ENCODE data around the gene KCNJ16.
A peak's percentile ranks its signal among the peaks of the same experiment; 100 is the strongest.

Gene KCNJ16

GRCh38 chr17:70153210-70153609 is 78.2 kb downstream of the KCNJ16 start:
- DNase-seq (ENCODE audit: insufficient read length, low spot score): no peak
- TF ChIP-seq POLR2A (IDR thresholded peaks at IDR 0.05; ENCODE audit: low read depth, low read length) (no peak), PAX5 (IDR thresholded peaks at IDR 0.05; ENCODE audit: insufficient read depth, low read length, severe bottlenecking) (no peak), SPI1 (IDR thresholded peaks at IDR 0.05; ENCODE audit: low read depth, low read length) (no peak), TAF1 (IDR thresholded peaks at IDR 0.05; ENCODE audit: low read depth, low read length) (no peak), POLR2AphosphoS5 (IDR thresholded peaks at IDR 0.05; ENCODE audit: low read depth, low read length) (no peak), POU2F2 (IDR thresholded peaks at IDR 0.05; ENCODE audit: low read depth, low read length) (no peak)
- no peak for FAIRE-seq

- no peak for DNase-seq (ENCODE audit: insufficient read length, low spot score)
- no peak for FAIRE-seq
- TF ChIP-seq TAF1 (IDR thresholded peaks at IDR 0.05; ENCODE audit: low read depth, low read length) (no peak), POU2F2 (IDR thresholded peaks at IDR 0.05; ENCODE audit: low read depth, low read length) (no peak), POLR2A (IDR thresholded peaks at IDR 0.05; ENCODE audit: low read depth, low read length) (no peak), POLR2AphosphoS5 (IDR thresholded peaks at IDR 0.05; ENCODE audit: low read depth, low read length) (no peak), SPI1 (IDR thresholded peaks at IDR 0.05; ENCODE audit: low read depth, low read length) (no peak), PAX5 (IDR thresholded peaks at IDR 0.05; ENCODE audit: insufficient read depth, low read length, severe bottlenecking) (no peak)
These were observed 82.1 kb downstream of the KCNJ16 start for GRCh38 chr17:70157151-70157550.

GRCh38 chr17:70158180-70158579 is 83.2 kb downstream of the KCNJ16 start:
- DNase-seq (ENCODE audit: insufficient read length, low spot score) (no peak), FAIRE-seq (no peak)
- TF ChIP-seq POLR2AphosphoS5 (IDR thresholded peaks at IDR 0.05; ENCODE audit: low read depth, low read length): no peak
- TF ChIP-seq POU2F2 (IDR thresholded peaks at IDR 0.05; ENCODE audit: low read depth, low read length): no peak
- no peak for TF ChIP-seq PAX5 (IDR thresholded peaks at IDR 0.05; ENCODE audit: insufficient read depth, low read length, severe bottlenecking)
- TF ChIP-seq SPI1 (IDR thresholded peaks at IDR 0.05; ENCODE audit: low read depth, low read length): no peak
- TF ChIP-seq POLR2A (IDR thresholded peaks at IDR 0.05; ENCODE audit: low read depth, low read length): no peak
- no peak for TF ChIP-seq TAF1 (IDR thresholded peaks at IDR 0.05; ENCODE audit: low read depth, low read length)

DNA sequence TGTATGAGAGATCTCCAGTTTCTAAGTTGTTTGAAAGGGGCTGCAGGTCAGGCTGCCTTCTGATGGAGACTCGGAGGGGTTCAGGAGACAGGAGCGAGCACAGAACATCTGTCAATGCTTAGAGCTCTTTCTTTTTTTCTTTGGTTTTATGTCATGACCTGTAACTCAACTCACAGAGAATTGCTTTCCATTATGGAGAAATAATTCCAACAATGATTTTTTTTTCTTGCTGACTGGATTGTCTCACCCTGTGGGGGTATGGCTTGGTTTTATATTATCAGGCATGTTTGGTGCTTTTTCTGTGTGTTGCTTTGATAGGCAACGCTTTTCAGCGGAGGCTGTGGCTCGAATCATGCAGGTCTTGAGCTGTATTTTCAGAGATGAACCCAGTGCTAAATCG is 83.6 kb downstream of the KCNJ16 start:
- DNase-seq (ENCODE audit: insufficient read length, low spot score): no peak
- no peak for TF ChIP-seq POLR2AphosphoS5 (IDR thresholded peaks at IDR 0.05; ENCODE audit: low read depth, low read length)
- TF ChIP-seq TAF1 (IDR thresholded peaks at IDR 0.05; ENCODE audit: low read depth, low read length): no peak
- TF ChIP-seq SPI1 (IDR thresholded peaks at IDR 0.05; ENCODE audit: low read depth, low read length): no peak
- TF ChIP-seq POU2F2 (IDR thresholded peaks at IDR 0.05; ENCODE audit: low read depth, low read length): no peak
- FAIRE-seq: no peak

GRCh38 chr17:70159980-70160379 is 85.0 kb downstream of the KCNJ16 start:
- no peak for DNase-seq (ENCODE audit: insufficient read length, low spot score)
- no peak for TF ChIP-seq POU2F2 (IDR thresholded peaks at IDR 0.05; ENCODE audit: low read depth, low read length)
- FAIRE-seq: no peak

- TF ChIP-seq POLR2A (IDR thresholded peaks at IDR 0.05; ENCODE audit: low read depth, low read length) (no peak), POLR2AphosphoS5 (IDR thresholded peaks at IDR 0.05; ENCODE audit: low read depth, low read length) (no peak), SPI1 (IDR thresholded peaks at IDR 0.05; ENCODE audit: low read depth, low read length) (no peak), PAX5 (IDR thresholded peaks at IDR 0.05; ENCODE audit: insufficient read depth, low read length, severe bottlenecking) (no peak), TAF1 (IDR thresholded peaks at IDR 0.05; ENCODE audit: low read depth, low read length) (no peak), POU2F2 (IDR thresholded peaks at IDR 0.05; ENCODE audit: low read depth, low read length) (no peak)
- DNase-seq (ENCODE audit: insufficient read length, low spot score) (no peak), FAIRE-seq (no peak)
These were observed 86.5 kb downstream of the KCNJ16 start for GRCh38 chr17:70161519-70161918.

GRCh38 chr17:70165383-70165782 is 90.4 kb downstream of the KCNJ16 start:
- TF ChIP-seq POU2F2 (IDR thresholded peaks at IDR 0.05; ENCODE audit: low read depth, low read length) (no peak), POLR2A (IDR thresholded peaks at IDR 0.05; ENCODE audit: low read depth, low read length) (no peak), TAF1 (IDR thresholded peaks at IDR 0.05; ENCODE audit: low read depth, low read length) (no peak), PAX5 (IDR thresholded peaks at IDR 0.05; ENCODE audit: insufficient read depth, low read length, severe bottlenecking) (no peak)
- DNase-seq (ENCODE audit: insufficient read length, low spot score): no peak
- no peak for FAIRE-seq

DNA sequence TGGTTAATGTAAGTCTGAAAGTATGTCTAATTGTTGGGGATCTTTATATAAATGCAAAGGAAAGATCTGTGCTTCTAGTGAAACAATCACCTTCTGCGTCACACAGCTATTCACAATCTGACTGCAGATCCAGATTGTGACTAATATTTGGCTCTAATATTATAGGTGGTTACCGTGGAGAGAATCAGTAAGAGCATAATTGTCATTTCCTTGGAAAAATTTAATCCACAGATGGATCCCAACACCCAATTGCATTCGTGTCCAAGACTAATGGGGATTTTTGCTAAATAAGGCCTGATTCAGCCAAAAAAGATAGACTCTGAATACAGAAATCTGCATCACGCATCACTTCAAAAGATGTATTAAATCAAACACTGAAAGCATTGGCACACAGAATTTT is 91.6 kb downstream of the KCNJ16 start:
- DNase-seq (ENCODE audit: insufficient read length, low spot score) (no peak), FAIRE-seq (no peak)
- TF ChIP-seq POLR2AphosphoS5 (IDR thresholded peaks at IDR 0.05; ENCODE audit: low read depth, low read length) (no peak), POLR2A (IDR thresholded peaks at IDR 0.05; ENCODE audit: low read depth, low read length) (no peak), SPI1 (IDR thresholded peaks at IDR 0.05; ENCODE audit: low read depth, low read length) (no peak), TAF1 (IDR thresholded peaks at IDR 0.05; ENCODE audit: low read depth, low read length) (no peak), POU2F2 (IDR thresholded peaks at IDR 0.05; ENCODE audit: low read depth, low read length) (no peak), PAX5 (IDR thresholded peaks at IDR 0.05; ENCODE audit: insufficient read depth, low read length, severe bottlenecking) (no peak)

DNA sequence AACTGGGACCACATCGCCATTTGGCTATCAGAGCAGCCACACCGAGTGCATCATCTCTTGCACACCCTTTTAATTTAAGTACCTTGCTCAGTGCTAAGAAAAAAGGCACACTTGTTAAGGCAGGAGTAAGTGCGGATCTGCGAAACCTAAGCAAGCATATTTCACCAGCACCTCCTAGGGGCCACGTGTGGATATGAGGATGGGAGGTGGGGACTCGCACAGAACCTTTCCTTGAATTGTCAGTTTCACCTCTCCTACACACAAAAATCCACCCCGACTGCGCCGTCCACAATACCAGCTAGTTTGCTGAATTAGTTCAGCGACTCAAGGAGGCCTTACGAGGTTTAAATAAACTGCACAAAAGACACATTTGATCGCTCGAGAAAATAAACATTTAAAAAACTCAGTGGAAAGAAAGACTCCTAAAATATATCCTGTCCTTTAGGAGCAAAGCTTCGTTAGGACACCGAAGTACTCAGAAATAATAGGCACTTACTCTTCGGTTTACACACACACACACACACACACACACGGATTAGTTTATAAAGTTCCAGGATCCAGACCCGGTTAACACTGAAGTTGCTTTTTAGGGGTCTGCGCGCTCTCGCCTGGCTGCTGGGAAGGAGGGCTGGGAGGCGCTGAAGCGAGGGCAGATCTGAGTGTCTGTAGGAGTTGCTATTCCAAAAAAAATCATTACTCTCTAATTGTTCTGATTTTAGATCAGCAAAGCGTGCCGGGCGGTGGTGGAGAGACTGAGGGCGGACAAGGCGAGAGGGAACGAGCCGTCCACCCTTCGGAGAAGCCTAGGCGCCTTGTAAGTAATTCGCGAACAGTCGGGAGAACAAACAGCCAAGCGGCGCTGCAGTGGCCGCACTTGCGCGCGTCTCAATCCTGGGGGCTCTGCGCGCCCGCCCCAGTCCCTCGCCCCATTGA is 93.3 kb downstream of the KCNJ16 start:
- TF ChIP-seq SPI1 (IDR thresholded peaks at IDR 0.05; ENCODE audit: low read depth, low read length) (no peak), POLR2AphosphoS5 (IDR thresholded peaks at IDR 0.05; ENCODE audit: low read depth, low read length) (no peak), POLR2A (IDR thresholded peaks at IDR 0.05; ENCODE audit: low read depth, low read length) (no peak), PAX5 (IDR thresholded peaks at IDR 0.05; ENCODE audit: insufficient read depth, low read length, severe bottlenecking) (no peak), TAF1 (IDR thresholded peaks at IDR 0.05; ENCODE audit: low read depth, low read length) (no peak), POU2F2 (IDR thresholded peaks at IDR 0.05; ENCODE audit: low read depth, low read length) (no peak)
- FAIRE-seq: no peak
- peak; percentile 20 for DNase-seq (ENCODE audit: insufficient read length, low spot score)

All from GM12891 (cell line).